ENCODE measurements around the gene MYBPC3.

The MYBPC3 gene

GRCh38 chr11:47392546-47393162 is 40.2 kb upstream of the MYBPC3 start:
- H3K36me3 ChIP-seq (ENCODE audit: insufficient read depth, low read depth, low read length): no peaks in the 10 kb centered on the region
- no peaks in the 10 kb centered on the region for H3K9me3 ChIP-seq (ENCODE audit: insufficient read depth, low read depth, low read length)
- H3K4me1 ChIP-seq (ENCODE audit: insufficient read depth, low read length): no peaks in the 10 kb centered on the region
- no peak overlapping the region for H3K4me3 ChIP-seq (ENCODE audit: low read length)
- no peaks in the 10 kb centered on the region for H3K27me3 ChIP-seq (ENCODE audit: insufficient read depth, low read length)
- no peak overlapping the region for H3K27ac ChIP-seq (ENCODE audit: low read length)
- no peak overlapping the region for H3K9ac ChIP-seq (ENCODE audit: low read depth, low read length)

GRCh38 chr11:47391711-47392432 is 39.4 kb upstream of the MYBPC3 start:
- H3K36me3 ChIP-seq (ENCODE audit: insufficient read depth, low read depth, low read length): no peaks in the 10 kb centered on the region
- no peaks in the 10 kb centered on the region for H3K4me1 ChIP-seq (ENCODE audit: insufficient read depth, low read length)
- no peak overlapping the region for H3K4me3 ChIP-seq (ENCODE audit: low read length)
- no peak overlapping the region for H3K27ac ChIP-seq (ENCODE audit: low read length)
- no peaks in the 10 kb centered on the region for H3K9me3 ChIP-seq (ENCODE audit: insufficient read depth, low read depth, low read length)
- no peaks in the 10 kb centered on the region for H3K27me3 ChIP-seq (ENCODE audit: insufficient read depth, low read length)
- H3K9ac ChIP-seq (ENCODE audit: low read depth, low read length): no peak overlapping the region

GRCh38 chr11:47391077-47391583 is 38.6 kb upstream of the MYBPC3 start:
- no peaks in the 10 kb centered on the region for H3K9me3 ChIP-seq (ENCODE audit: insufficient read depth, low read depth, low read length)
- no peaks in the 10 kb centered on the region for H3K4me1 ChIP-seq (ENCODE audit: insufficient read depth, low read length)
- no peaks in the 10 kb centered on the region for H3K27me3 ChIP-seq (ENCODE audit: insufficient read depth, low read length)
- H3K9ac ChIP-seq (ENCODE audit: low read depth, low read length): no peak overlapping the region; the same call in 1 of the 2 replicates
- no peak overlapping the region for H3K27ac ChIP-seq (ENCODE audit: low read length)
- no peaks in the 10 kb centered on the region for H3K36me3 ChIP-seq (ENCODE audit: insufficient read depth, low read depth, low read length)
- no peak overlapping the region for H3K4me3 ChIP-seq (ENCODE audit: low read length)

GRCh38 chr11:47390422-47390760 is 37.9 kb upstream of the MYBPC3 start:
- Histone ChIP-seq H3K9me3 (ENCODE audit: insufficient read depth, low read depth, low read length) (no peaks in the 10 kb centered on the region), H3K4me1 (ENCODE audit: insufficient read depth, low read length) (no peaks in the 10 kb centered on the region), H3K27ac (ENCODE audit: low read length) (no peak overlapping the region), H3K36me3 (ENCODE audit: insufficient read depth, low read depth, low read length) (no peaks in the 10 kb centered on the region), H3K9ac (ENCODE audit: low read depth, low read length) (no peak overlapping the region), H3K27me3 (ENCODE audit: insufficient read depth, low read length) (no peaks in the 10 kb centered on the region), H3K4me3 (ENCODE audit: low read length) (no peak overlapping the region)

- H3K4me1 ChIP-seq (ENCODE audit: insufficient read depth, low read length): no peaks in the 10 kb centered on the region
- H3K9me3 ChIP-seq (ENCODE audit: insufficient read depth, low read depth, low read length): no peaks in the 10 kb centered on the region
- no peak overlapping the region for H3K9ac ChIP-seq (ENCODE audit: low read depth, low read length)
- H3K27me3 ChIP-seq (ENCODE audit: insufficient read depth, low read length): no peaks in the 10 kb centered on the region
- no peak overlapping the region for H3K27ac ChIP-seq (ENCODE audit: low read length)
- no peak overlapping the region for H3K4me3 ChIP-seq (ENCODE audit: low read length)
- no peaks in the 10 kb centered on the region for H3K36me3 ChIP-seq (ENCODE audit: insufficient read depth, low read depth, low read length)
These were observed 37.3 kb upstream of the MYBPC3 start for GRCh38 chr11:47389577-47390421.

GRCh38 chr11:47388697-47389576 is 36.4 kb upstream of the MYBPC3 start:
- no peaks in the 10 kb centered on the region for H3K4me1 ChIP-seq (ENCODE audit: insufficient read depth, low read length)
- H3K27me3 ChIP-seq (ENCODE audit: insufficient read depth, low read length): no peaks in the 10 kb centered on the region
- no peaks in the 10 kb centered on the region for H3K36me3 ChIP-seq (ENCODE audit: insufficient read depth, low read depth, low read length)
- no peaks in the 10 kb centered on the region for H3K9me3 ChIP-seq (ENCODE audit: insufficient read depth, low read depth, low read length)
- no peak overlapping the region for H3K27ac ChIP-seq (ENCODE audit: low read length)
- H3K9ac ChIP-seq (ENCODE audit: low read depth, low read length): no peak overlapping the region
- no peak overlapping the region for H3K4me3 ChIP-seq (ENCODE audit: low read length)

- H3K27me3 ChIP-seq (ENCODE audit: insufficient read depth, low read length): no peaks in the 10 kb centered on the region
- H3K27ac ChIP-seq (ENCODE audit: low read length): no peak overlapping the region
- H3K9ac ChIP-seq (ENCODE audit: low read depth, low read length): no peak overlapping the region
- no peaks in the 10 kb centered on the region for H3K9me3 ChIP-seq (ENCODE audit: insufficient read depth, low read depth, low read length)
- no peak overlapping the region for H3K4me3 ChIP-seq (ENCODE audit: low read length)
- no peaks in the 10 kb centered on the region for H3K4me1 ChIP-seq (ENCODE audit: insufficient read depth, low read length)
- H3K36me3 ChIP-seq (ENCODE audit: insufficient read depth, low read depth, low read length): no peaks in the 10 kb centered on the region
These were observed 35.6 kb upstream of the MYBPC3 start for GRCh38 chr11:47387944-47388696.

GRCh38 chr11:47384498-47384897 is 32.0 kb upstream of the MYBPC3 start:
- H3K4me3 ChIP-seq (ENCODE audit: low read length): no peak overlapping the region
- no peak overlapping the region for H3K27ac ChIP-seq (ENCODE audit: low read length)
- no peaks in the 10 kb centered on the region for H3K36me3 ChIP-seq (ENCODE audit: insufficient read depth, low read depth, low read length)
- no peaks in the 10 kb centered on the region for H3K27me3 ChIP-seq (ENCODE audit: insufficient read depth, low read length)
- no peaks in the 10 kb centered on the region for H3K9me3 ChIP-seq (ENCODE audit: insufficient read depth, low read depth, low read length)
- no peaks in the 10 kb centered on the region for H3K4me1 ChIP-seq (ENCODE audit: insufficient read depth, low read length)
- H3K9ac ChIP-seq (ENCODE audit: low read depth, low read length): no peak overlapping the region

GRCh38 chr11:47383071-47383470 is 30.6 kb upstream of the MYBPC3 start:
- H3K4me3 ChIP-seq (ENCODE audit: low read length): no peak overlapping the region
- H3K27ac ChIP-seq (ENCODE audit: low read length): no peak overlapping the region
- no peaks in the 10 kb centered on the region for H3K4me1 ChIP-seq (ENCODE audit: insufficient read depth, low read length)
- H3K9ac ChIP-seq (ENCODE audit: low read depth, low read length): no peak overlapping the region
- no peaks in the 10 kb centered on the region for H3K36me3 ChIP-seq (ENCODE audit: insufficient read depth, low read depth, low read length)
- H3K9me3 ChIP-seq (ENCODE audit: insufficient read depth, low read depth, low read length): no peaks in the 10 kb centered on the region
- H3K27me3 ChIP-seq (ENCODE audit: insufficient read depth, low read length): no peaks in the 10 kb centered on the region

- Histone ChIP-seq H3K9me3 (ENCODE audit: insufficient read depth, low read depth, low read length) (no peaks in the 10 kb centered on the region), H3K27me3 (ENCODE audit: insufficient read depth, low read length) (no peaks in the 10 kb centered on the region), H3K36me3 (ENCODE audit: insufficient read depth, low read depth, low read length) (no peaks in the 10 kb centered on the region), H3K4me1 (ENCODE audit: insufficient read depth, low read length) (no peaks in the 10 kb centered on the region), H3K9ac (ENCODE audit: low read depth, low read length) (no peak overlapping the region), H3K4me3 (ENCODE audit: low read length) (no peak overlapping the region), H3K27ac (ENCODE audit: low read length) (no peak overlapping the region)
These were observed 27.6 kb upstream of the MYBPC3 start for GRCh38 chr11:47380078-47380477.

- no peak overlapping the region for H3K27ac ChIP-seq (ENCODE audit: low read length)
- H3K4me1 ChIP-seq (ENCODE audit: insufficient read depth, low read length): no peaks in the 10 kb centered on the region
- H3K4me3 ChIP-seq (ENCODE audit: low read length): no peak overlapping the region
- H3K9ac ChIP-seq (ENCODE audit: low read depth, low read length): no peak overlapping the region
- H3K36me3 ChIP-seq (ENCODE audit: insufficient read depth, low read depth, low read length): no peaks in the 10 kb centered on the region
- no peaks in the 10 kb centered on the region for H3K27me3 ChIP-seq (ENCODE audit: insufficient read depth, low read length)
- H3K9me3 ChIP-seq (ENCODE audit: insufficient read depth, low read depth, low read length): no peaks in the 10 kb centered on the region
These were observed 26.8 kb upstream of the MYBPC3 start for GRCh38 chr11:47379317-47379716.
